Measurements from ENCODE around the gene OR3A2. TPM values are rescaled to one million over a fixed set of nuclear protein-coding genes. Genes with fewer than 3 reads are reported as not detected.
"Not testable (repeated sequence)": the region's sequence is repeated elsewhere in the genome, so short reads cannot be mapped to it uniquely, and the experiment has no call there.

OR3A2 gene
- total RNA-seq, 1 experiment from 2014 or later: not detected

GRCh38 chr17:3293548-3293947 is 92.6 kb downstream of the OR3A2 start:
- DNase-seq (ENCODE audit: low spot score): not testable (repeated sequence)

- DNase-seq (ENCODE audit: low spot score): peak; percentile 2
Measured at GRCh38 chr17:3282901-3283300, 103.2 kb downstream of the OR3A2 start.

GRCh38 chr17:3276126-3276525 is 110.0 kb downstream of the OR3A2 start:
- DNase-seq (ENCODE audit: low spot score): no peak

- no peak for DNase-seq (ENCODE audit: low spot score)
Measured at GRCh38 chr17:3271072-3271848, 114.8 kb downstream of the OR3A2 start.

GRCh38 chr17:3260600-3260999 is 125.5 kb downstream of the OR3A2 start:
- DNase-seq (ENCODE audit: low spot score): no peak

GRCh38 chr17:3260163-3260562 is 125.9 kb downstream of the OR3A2 start:
- DNase-seq (ENCODE audit: low spot score): no peak

- no peak for DNase-seq (ENCODE audit: low spot score)
Measured at GRCh38 chr17:3256575-3256974, 129.5 kb downstream of the OR3A2 start.

- not testable (repeated sequence) for DNase-seq (ENCODE audit: low spot score)
Measured at GRCh38 chr17:3249013-3249412, 137.1 kb downstream of the OR3A2 start.

- not testable (repeated sequence) for DNase-seq (ENCODE audit: low spot score)
Measured at GRCh38 chr17:3244841-3245240, 141.3 kb downstream of the OR3A2 start.

- not testable (repeated sequence) for DNase-seq (ENCODE audit: low spot score)
Measured at GRCh38 chr17:3241044-3241443, 145.1 kb downstream of the OR3A2 start.

GRCh38 chr17:3238685-3239084 is 147.4 kb downstream of the OR3A2 start:
- not testable (repeated sequence) for DNase-seq (ENCODE audit: low spot score)

GRCh38 chr17:3232300-3232699 is 153.8 kb downstream of the OR3A2 start:
- not testable (repeated sequence) for DNase-seq (ENCODE audit: low spot score)

Small RNAs within 50 kb of the gene (small RNA-seq; reads per million reads assigned to genes)
- not detected for gene OR1AC1P

Other genes starting within 250 kb of the OR3A2 start
- not detected in 2 replicates for gene OR1A2, start 188.8 kb downstream of the OR3A2 start, total RNA-seq (2014; rRNA removed; shearing (Covaris generic))
- not detected in 2 replicates for gene OR1A1, start 178.6 kb downstream of the OR3A2 start, total RNA-seq (2014; rRNA removed; shearing (Covaris generic))
- not detected in 2 replicates for gene OR3A1, start 87.9 kb downstream of the OR3A2 start, total RNA-seq (2014; rRNA removed; shearing (Covaris generic))
- gene OR1E1, start 12.1 kb upstream of the OR3A2 start, total RNA-seq (2014; rRNA removed; shearing (Covaris generic)): not detected in 2 replicates
- not detected in 2 replicates for gene OR3A3, start 25.1 kb upstream of the OR3A2 start, total RNA-seq (2014; rRNA removed; shearing (Covaris generic))
- gene OR1E2, start 47.5 kb upstream of the OR3A2 start, total RNA-seq (2014; rRNA removed; shearing (Covaris generic)): not detected in 2 replicates
- not detected in 2 replicates for gene SPATA22, start 85.5 kb upstream of the OR3A2 start, total RNA-seq (2014; rRNA removed; shearing (Covaris generic))
- not detected in 2 replicates for gene ASPA, start 89.7 kb upstream of the OR3A2 start, total RNA-seq (2014; rRNA removed; shearing (Covaris generic))
- gene TRPV3, start 171.5 kb upstream of the OR3A2 start, total RNA-seq (2014; rRNA removed; shearing (Covaris generic)): 0.94 and 2.1 TPM in 2 replicates
- 1.5 TPM in 2 replicates for gene TRPV1, start 223.1 kb upstream of the OR3A2 start, total RNA-seq (2014; rRNA removed; shearing (Covaris generic))
- 16.1 and 21.2 TPM in 2 replicates for gene SHPK, start 249.9 kb upstream of the OR3A2 start, total RNA-seq (2014; rRNA removed; shearing (Covaris generic))